Activated T-cell treated with anti-CD3 and anti-CD28 coated beads for 1 hour (primary cell): Measurements from ENCODE around the gene PSMD11.
"Not testable (repeated sequence)": the region's sequence is repeated elsewhere in the genome, so short reads cannot be mapped to it uniquely, and the experiment has no call there.

Experiments used
- DNase-seq: peaks from one replicate; pipeline ENCODE4 v3.0.0-alpha.2; 2020; ENCODE audit warnings: low read depth

The PSMD11 gene

GRCh38 chr17:32515677-32516383, 71.5 kb downstream of the PSMD11 start:
- DNase-seq: no peak

GRCh38 chr17:32516450-32516849, 72.1 kb downstream of the PSMD11 start:
- no peak for DNase-seq

DNA sequence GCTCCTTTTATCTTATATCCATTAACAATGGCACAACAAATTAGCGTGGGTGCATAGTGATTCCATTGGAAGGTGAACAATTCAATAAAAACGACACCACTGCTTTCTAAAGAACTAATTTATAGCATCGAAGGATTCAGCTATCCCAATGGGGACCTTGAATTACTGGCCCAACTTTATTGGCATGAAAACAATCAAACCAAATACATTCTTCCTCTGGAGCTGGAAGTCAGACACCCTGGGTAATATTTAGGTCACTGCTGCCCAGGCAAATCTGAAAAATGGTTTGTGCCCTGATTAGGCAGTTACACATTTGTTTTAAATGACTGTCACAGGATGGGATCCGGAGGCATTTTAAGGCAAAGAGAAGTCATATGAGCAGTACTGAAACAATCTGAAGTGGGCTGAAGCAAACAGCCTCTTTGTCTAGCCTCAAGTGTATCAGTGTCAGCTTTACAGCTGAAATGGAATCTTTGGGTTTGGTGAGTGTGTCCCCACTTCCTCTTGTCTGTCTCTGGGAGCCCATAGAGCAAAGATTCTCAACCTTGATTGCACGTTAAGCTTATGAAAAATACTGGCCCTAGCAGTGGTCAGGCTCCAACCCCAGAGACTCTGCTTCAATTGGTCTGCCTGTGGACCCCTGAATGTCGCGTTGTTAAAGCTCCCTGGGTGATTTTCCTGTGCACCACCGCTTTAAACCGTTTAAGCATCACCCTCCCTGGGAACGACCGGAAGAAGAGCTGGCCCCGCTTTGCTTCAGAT, 72.8 kb downstream of the PSMD11 start:
- no peak for DNase-seq

- no peak for DNase-seq
Observed at GRCh38 chr17:32517982-32518381, 73.7 kb downstream of the PSMD11 start.

- DNase-seq: no peak
Observed at GRCh38 chr17:32518646-32519227, 74.4 kb downstream of the PSMD11 start.

DNA sequence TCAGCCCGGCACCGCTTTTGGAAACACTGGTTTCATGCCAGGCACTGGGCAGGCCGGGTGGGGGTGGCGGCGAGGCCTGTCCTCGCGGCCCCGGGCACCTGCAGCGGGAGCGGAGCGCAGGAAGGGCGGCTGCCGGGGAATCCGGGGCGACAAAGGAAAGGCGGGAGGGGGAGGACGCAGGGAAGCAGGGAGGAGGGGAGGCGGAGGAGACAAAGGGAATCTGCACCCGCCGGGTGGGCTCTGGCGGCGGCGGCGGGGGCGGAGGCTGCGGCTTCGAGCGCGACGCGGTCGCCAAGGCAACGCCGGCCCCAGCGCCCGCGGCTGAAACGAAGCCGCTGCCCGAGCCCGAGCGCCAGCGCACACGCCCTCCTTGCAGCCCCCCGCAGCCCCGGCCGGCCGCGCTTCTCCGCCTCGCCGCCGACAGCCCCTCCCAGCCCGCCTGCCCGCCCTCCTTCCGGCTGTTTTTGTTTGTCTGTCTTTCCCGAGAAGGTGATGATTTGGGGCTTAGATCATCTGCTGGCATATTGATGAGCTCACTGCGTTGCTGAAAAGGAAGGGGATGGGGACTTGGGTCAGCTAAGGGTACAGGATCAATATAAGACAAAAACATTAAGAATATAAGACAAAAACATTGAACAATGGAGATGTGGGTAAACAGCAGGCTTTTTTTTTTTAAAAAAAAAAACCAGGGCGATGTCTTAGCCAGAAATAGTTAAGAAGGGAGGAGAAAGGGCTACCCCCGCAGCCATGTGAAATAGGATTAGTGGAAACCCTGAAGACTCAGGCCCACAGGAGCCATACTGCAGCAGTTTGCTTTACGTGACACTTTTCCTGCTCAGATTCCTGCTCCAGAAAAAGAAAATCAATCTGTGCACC, 75.2 kb downstream of the PSMD11 start:
- peak; percentile 51 for DNase-seq

DNA sequence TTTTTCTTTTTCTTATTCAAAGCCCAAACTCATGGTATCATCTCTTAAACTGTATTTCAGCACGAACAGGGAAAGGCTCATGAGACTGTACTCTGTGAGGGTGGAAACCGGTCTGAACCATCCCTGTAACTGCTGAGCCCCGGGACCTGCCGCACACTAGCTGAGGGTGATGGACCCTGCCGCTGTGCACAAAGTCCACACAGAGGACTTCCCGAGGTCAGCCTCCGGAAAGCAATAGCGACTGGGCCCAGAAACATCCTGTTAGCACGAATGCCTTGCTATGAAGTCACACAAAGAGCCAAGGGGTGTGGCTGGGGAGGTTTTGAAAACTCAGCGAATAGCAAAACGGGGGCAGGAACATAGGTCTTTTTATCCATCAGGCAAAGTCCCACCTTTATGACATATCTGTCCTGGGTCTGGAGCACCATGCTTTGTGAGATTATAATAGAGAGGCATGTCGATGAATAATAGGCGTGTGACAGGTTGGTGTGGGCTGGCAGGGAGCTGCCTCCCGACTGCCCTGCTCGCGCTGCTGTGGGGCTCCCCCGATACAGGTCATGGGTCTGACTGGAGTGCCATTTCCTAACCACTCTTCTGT, 75.9 kb downstream of the PSMD11 start:
- DNase-seq: no peak

- DNase-seq: no peak
Observed at GRCh38 chr17:32520737-32521404, 76.6 kb downstream of the PSMD11 start.

GRCh38 chr17:32523017-32523680, 78.8 kb downstream of the PSMD11 start:
- DNase-seq: no peak

- DNase-seq: no peak
Observed at GRCh38 chr17:32523827-32524552, 79.7 kb downstream of the PSMD11 start.

DNA sequence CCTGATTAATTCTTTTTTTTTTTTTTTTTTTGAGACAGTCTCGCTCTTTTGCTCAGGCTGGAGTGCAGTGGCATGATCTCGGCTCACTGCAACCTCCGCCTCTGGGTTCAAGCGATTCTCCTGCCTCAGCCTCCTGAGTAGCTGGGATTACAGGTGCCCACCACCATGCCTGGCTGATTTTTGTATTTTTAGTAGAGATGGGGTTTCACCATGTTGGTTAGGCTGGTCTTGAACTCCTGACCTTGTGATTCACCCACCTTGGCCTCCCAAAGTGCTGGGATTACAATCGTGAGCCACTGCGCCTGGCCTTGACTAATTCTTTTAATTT, 80.2 kb downstream of the PSMD11 start:
- DNase-seq: not testable (repeated sequence)

GRCh38 chr17:32525122-32525521, 80.8 kb downstream of the PSMD11 start:
- no peak for DNase-seq

DNA sequence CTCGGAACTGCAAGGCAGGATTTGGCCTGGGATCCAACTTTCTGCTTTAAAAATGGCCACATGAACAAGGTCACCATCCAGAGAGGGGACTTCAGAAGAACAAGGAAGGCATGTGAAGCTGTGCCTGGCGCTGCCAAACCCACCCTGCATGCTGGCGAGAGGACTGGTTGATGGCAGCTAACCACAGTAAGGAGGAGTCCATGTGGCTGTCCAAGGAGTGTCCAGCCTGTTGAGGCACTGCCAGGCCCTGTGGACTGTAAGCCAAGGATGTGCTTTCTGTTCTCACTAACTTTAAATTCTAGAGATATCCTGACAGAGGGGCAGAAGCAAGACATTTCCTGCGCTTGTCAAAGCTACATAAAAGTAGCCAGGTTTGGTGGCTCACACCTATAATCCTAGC, 82.8 kb downstream of the PSMD11 start:
- DNase-seq: no peak

DNA sequence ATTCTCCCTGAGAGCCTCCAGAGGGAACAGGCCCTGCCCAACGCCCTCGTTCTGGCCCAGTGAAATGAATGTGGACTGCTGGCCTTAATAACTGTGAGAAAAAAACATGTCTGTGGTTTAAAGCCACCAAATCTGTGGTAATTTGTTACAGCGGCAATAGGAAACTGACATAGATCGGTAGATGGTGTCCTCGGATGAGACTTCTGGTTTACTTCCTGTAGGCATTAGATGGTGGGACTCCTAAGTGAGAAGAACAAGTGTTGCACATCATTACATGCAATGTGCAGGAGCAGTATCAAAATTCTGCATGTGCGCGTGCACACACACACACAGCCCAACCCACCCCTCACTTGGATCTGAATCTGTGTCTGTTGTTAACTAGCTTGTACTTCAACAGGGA, 84.5 kb downstream of the PSMD11 start:
- DNase-seq: no peak

GRCh38 chr17:32529604-32530003, 85.3 kb downstream of the PSMD11 start:
- DNase-seq: no peak
